HG03108 (cell line): Measurements from ENCODE around the gene MANSC4.
A peak's percentile ranks its signal among the peaks of the same experiment; 100 is the strongest.

Experiments used
- ATAC-seq: cut with Tn5 transposase; IDR thresholded peaks from one replicate; pipeline ENCODE4 v1.9.1; 2021; ENCODE audit warnings: moderate library complexity; ENCODE audit not compliant: unreplicated experiment

MANSC4 gene

DNA sequence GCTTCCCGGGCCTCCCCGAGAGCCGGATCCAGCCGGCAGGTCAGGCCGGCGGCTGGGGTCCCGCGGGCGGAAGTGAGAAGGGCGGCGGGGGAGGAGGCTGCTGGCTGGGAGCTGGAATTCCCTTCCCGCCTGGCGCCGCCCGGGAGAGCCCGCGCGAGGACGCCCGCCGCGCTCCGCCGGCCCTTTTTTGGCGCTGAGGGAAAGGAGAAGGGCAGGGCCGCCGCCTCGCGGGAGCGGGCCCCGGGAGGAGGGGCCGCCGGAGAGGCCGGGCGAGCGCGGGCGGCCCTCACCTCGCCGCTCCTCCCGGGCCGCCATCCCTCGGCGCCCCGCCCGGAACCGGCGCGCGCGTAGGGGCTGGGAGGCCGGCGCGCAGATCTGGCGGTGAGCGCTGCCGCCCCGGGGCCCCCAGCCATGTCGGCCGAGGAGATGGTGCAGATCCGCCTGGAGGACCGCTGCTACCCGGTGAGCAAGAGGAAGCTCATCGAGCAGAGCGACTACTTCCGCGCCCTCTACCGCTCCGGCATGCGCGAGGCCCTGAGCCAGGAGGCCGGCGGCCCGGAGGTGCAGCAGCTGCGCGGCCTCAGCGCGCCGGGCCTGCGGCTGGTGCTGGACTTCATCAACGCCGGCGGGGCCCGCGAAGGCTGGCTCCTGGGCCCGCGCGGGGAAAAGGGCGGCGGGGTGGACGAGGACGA is at the start of gene MANSC4, which contains the start of gene KLHL42:
TSS of gene MANSC4 (minus strand) at position 317 of the 692 bp plus-strand sequence. CDS start 8,960 bp downstream, outside the sequence.
TSS of gene KLHL42 (plus strand) at position 314 of the 692 bp plus-strand sequence. CDS start at position 412, 98 bp downstream.
- peak; percentile 63 for ATAC-seq

DNA sequence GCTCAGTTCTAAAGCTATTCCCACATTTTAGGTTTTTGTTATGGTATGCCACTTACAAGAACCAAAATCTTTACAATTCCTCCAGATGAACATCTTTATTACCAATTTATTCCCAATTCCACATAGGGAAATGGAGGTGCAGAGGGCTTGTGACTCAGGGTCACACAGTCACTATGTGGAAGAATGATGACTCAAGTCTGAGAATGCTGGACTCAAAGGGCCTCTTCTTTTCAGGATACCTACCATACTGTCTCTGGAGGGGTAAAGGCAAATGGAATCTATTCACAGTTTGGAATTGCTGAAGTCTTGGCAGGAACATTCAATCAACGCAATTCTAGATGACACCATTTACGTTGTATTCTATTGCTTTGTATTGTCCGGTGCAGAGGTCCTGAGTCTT is 48.2 kb upstream of the MANSC4 start:
- ATAC-seq = no peak

DNA sequence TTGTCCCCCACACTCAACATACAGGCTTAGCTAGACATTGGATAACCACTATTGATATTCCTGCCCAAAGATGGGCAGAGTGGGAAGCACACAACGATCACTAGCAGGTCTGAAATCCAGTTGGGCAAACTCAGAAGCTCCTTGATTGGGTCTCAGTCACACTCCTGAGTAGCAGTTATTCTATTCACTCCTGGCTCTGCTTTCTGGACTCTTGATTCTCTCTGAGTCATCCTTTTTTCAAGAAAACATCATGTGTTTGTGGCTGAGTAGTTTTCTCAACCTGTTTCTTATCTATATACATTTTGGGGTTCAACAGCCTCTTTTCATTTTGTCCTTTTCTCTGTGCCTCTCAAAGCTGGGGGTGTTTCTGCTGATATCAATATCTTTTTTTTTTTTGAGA is 46.0 kb upstream of the MANSC4 start:
- no peak for ATAC-seq

DNA sequence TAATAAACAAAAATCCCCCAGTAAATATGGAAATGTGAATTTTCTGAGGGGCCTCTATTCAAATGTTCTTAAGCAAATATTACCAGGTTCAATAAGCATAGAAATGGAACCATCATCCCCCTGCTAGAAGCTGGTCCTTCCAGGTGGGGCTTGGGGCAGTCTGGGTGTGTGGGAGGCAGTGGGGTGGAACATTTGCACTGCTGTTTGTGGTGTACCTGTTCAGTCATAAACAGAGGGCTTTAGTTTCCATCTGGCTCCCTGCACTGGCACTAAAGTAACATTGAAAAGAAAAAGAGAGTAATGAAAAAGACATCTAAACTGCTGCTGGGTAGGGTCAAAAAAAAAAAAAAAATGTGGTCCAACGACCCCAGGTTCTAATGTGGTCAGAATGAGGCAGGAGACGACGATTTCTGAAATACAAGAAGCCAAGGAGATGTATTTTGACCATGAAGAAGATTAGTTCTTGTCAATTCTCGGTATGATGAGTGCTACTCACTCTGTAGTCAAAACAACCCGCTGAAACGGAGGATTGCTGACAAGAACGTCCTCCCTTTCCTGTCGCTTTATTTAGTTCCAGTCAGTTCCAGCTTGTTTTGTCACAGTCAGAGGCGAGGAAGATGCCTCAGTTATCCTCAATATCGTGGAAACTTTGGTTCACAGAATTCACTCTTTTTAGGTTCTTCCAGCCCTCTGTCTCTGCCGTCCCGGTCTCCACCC is 44.2 kb upstream of the MANSC4 start:
- peak; percentile 61 for ATAC-seq

DNA sequence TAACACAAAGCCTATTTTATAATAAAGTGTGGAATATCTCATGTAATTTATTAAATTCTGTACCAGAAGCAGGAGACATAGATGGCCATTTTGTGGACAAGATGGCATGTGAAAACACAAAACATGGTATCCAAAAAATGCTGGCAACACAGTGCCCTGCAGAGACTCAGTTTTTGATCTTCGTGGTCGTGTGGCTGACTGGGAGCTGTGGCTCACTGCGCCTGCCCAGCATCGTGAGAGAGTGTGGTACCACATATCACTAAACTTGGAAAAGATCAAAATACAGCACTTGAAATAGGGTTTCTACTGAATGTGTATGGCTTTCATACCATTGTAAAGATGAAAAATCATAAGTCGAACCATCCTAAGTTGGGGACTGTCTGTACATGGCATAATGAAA is 43.0 kb upstream of the MANSC4 start:
- ATAC-seq = no peak

DNA sequence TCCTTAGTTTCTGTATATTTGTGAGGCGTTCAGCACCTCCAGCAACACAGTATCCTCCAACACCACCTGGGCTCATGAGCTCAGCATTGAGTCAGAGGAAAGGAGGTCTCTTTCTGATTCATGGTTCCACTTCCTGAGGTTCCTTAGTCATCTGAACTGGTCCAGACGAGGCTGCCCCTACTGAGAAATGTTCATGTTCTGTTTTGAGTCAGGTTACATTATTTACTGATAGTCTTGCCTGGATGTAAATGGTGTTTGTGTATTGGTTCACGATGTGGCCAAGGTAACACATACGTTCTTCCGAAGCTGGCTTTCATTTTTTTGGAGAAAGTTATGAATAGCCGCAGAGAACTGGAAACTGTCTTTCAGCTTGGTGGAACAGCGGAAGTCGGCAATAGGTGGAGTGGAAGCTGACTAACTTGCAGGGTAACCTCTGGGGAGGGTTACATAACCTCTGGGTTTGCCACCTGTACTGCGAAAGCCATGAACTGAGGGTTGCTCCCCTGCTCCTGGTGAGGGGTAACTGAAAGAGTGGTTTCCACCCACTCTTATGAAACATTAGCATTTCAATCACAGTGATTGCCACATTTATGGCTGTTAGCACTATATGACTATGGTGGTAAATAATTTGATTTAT is 42.2 kb upstream of the MANSC4 start:
- ATAC-seq = peak; percentile 71

DNA sequence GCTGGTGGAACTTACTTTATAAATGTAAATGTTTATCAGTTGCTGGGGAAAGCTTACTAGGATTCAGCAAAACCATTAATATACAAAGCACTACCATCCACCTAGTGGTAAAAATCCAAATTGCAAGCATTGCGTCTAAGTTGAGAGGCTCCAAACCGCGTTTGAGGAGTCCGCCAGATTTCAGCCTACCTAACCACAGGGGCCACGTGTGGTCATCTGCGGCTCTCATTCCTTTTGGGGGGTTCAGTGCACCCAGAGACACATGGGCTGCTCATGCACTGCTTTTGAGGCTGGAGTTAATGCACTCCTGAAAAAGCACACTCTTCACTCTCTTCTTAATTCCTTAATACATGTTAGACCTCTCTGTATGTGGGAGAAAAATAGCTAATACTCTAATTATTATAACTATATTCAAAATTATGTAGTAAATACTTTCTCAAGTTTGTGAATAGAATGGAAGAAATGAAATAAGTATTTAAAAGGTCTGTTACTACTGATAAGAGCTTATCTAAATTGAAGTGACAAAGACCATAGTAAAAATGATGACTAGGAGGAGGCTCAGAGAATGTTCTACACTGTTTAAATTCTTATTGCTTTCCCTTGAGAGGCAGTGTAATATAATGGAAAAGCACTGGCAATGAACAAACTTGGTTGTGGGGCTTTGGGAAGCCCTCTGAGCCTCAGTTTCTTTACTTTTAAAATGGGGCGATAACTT is 41.4 kb upstream of the MANSC4 start:
- ATAC-seq = no peak

DNA sequence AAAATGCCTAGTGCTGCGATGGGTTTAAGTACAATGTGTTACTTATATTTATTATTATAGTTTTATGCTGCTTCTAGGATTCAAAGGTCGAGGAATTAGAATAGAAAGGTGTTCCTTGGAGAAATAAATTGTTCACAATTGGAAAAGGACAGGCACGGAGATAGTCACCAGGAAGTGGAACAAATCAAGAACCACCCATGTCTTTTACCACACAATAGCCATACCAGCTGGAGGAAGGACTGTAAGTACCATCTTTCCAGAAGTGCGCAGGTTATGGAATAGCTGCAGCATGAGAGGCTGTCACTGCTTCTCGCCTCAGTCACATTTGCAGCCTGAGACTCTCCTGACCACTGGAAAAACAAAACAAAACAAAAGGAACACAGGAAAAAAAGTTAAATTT is 40.5 kb upstream of the MANSC4 start:
- no peak for ATAC-seq

DNA sequence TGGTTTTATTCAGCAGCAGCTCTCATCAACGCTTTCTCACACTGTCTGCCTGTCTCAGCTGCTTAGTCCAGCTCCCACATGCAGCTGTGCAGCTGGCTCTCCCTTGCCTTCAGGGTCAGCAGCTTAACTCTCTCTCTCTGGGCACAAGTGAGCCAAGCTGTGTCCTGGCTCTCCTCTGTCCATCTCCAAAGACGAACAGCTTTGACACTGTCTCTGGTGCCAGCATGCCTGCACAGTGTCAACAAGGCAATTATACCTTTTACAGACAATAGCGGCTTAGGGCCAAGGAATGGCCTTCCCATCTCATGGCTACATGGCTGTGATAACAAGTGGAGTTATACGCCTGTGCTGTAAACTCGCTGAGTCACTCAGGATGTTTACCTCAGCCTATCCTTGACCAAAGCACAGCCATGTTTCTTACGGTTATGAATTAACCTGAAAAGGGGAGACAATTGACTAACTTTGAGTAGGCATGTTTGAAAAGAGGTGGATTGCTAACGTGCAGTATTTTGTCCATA is 38.4 kb upstream of the MANSC4 start:
- ATAC-seq = no peak

DNA sequence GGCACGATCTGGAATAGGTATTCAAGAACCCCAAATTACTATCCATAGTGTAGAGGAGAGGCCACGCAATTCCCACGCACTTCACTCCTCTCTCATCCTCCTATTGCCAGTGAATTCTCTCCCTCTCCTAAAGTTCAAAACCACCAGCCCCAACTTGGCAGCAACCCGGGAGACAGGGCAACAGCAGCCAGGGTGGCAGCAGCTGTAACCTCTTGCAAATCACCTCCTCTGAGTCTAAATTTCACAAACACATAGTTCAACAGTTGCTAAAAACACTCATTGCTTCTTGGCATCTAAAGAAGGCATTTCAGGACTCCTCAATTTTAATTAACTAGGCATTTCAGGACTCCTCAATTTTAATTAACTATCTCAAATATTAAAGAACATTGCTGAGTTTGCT is 37.7 kb upstream of the MANSC4 start:
- ATAC-seq = no peak

DNA sequence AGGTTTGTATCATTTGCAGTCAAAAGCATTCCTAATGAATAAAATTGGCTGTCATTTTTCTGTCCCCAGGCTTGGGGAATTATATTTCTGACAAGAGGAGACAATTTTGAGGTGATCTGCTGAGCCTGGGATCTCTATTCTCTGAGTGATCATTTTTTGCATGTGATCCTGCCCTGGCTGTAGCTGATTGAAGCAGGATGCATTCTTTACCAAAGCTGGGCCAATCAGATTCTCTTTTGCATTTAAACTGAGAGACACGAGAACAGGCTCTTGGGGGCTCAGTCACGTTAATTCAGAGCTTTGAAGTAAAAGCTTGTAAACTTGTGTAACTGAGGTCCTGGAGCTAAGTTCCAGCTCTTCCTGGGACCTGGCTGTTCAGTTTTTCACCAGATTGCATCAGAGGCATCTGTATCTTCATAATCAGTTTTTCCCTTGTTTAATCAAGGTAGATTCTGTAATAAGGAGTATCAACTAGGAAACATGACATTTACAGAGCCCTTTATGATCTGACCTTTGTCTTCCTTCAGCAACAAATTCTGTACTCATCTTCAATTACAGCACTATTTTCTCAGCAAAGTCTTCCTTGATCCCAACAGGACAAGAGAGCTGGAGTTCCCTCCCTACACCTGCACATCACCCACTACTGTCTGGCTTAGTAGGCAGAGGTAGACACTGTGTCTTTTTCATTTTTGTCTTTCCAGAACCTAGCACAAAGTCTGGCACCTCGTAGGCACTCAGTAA is 35.0 kb upstream of the MANSC4 start:
- ATAC-seq = no peak

DNA sequence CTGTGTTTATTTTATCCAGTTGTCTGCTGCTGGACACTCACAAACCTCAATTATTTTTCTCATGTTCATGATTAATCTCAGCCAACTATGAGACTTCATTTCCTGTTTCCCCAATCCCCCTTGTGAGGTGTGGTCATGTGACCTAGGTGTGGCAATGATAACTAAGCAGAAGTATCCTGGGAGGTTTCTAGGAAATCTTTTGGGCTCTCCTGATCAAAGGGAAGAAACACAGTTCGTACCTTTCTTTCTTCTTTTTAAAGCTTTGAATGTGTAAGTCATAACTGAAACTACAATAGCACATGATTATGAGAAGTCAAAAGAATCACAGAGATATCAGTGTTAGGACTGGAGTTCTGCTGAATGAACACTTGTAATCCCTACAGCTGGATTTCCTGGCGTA is 34.4 kb upstream of the MANSC4 start:
- no peak for ATAC-seq

DNA sequence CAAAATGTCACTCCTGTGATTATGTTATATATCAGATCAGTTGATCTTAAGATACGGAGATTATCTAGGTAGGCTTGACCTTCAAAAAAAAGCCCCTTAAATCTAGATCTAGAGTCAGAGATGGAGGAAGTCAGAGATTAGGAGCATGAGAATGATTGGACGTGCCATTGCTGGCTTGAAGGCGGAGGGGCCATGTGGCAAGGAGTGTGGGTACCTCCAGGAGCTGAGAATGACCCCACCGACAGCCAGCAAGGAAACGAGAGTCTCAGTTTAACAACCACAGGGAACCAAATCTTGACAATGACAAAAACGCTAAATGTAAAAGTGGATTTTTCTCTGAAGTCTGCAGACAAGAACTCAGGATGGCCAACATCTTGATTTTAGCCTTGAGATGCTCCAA is 32.5 kb upstream of the MANSC4 start:
- ATAC-seq = no peak

DNA sequence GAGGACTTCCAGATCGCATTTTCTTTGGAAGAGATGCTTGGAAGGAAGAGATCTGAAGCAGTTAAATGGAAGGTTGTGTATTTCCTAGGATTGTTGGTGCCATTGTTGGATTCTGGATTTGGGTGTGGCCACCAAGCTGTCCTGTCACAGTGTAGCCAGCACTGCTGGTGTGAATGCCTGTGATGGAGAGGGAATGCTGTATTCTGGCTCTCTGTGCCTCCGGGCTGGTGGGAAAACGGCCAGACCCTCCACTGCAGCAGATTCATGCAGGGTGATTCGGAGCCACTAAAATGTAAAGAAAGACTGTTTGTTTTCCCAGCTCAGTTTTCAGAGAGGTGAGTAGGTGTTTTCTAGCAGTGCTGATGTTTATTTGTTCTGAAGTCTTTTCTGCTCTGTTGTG is 30.7 kb upstream of the MANSC4 start:
- ATAC-seq = no peak

DNA sequence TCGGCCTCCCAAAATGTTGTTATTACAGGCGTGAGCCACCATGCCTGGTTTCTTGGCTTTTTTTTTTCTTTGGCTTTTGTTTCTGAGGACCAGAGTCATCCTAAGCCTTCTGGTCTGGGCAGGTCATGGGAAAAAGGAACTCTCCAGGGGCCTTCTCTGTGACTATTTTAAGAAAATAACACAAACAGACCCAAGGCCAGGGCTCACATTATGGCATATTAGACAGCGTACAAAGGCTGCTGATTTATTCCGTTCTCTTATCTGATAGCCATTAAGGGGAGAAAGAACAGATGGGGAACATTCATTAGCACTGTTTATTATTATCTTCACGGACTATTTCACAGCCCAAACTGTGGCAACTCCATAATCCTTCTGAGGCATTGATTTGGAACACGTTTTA is 28.8 kb upstream of the MANSC4 start:
- ATAC-seq = no peak

DNA sequence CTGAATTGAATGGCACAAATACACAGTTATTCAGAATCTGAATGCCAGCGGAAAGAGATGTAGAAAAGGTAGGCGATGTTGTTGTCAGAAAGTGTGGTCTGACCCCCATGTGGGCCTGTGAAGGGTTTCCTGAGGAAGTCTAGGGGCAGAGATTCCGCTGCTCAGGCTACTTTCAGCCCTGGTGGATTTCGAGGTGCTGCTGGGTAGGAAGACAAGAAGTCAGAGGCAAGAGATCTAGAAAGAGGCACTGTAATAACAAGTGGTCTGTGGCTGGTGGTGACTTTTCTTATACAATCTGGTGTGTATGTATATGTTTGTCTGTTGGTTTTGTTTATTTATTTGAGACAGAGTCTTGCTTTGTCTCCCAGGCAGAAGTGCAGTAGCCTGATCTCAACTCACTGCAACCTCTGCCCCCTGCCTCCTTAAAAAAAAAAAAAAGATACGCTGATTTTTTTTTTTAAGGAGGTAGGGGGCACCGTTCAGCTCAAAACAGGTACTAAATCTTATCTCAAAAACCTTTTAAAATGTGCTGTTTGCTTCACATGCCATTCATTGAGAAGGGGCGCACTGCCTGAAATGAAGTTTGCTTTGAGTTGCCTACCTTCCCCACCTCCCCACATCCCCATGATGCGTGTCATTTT is 27.1 kb upstream of the MANSC4 start:
- no peak for ATAC-seq

DNA sequence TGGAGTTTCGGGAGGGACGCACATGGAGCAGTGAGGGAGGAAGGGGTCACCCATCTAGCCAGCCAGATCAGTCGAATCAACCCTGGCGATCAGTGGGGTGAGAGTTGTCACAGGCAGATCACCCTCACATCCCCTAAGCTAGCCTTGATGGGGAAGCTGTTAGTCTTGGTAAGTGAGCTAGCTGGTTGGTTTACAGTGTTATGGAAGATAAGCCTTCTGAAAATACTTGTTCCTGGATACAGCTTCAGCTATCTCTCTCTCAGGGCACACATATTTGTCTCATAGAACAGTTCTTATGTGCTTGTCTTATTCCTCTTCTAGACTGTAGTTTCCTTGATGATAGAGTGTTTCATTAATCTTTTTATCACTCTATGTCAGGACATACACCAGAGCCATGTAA is 26.2 kb upstream of the MANSC4 start:
- ATAC-seq = no peak

DNA sequence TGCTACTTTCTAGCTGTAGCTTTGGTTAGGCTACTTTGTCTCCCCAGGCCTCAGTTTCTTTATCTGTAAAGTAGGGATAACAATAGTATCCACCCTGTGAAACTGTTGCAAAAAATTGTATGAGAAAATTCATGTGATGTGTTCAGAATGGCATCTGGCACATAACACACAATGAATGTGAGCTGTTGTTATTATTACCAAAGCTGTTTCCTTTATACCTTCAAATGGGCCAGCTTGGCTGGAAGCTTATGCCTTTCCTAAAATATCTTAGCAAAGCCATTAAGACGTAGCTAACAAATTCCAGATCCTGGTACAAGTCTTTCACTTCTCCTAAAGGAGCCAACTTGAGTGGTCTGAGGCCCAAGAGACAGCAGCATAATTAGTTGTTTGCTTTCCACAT is 25.2 kb upstream of the MANSC4 start:
- no peak for ATAC-seq

DNA sequence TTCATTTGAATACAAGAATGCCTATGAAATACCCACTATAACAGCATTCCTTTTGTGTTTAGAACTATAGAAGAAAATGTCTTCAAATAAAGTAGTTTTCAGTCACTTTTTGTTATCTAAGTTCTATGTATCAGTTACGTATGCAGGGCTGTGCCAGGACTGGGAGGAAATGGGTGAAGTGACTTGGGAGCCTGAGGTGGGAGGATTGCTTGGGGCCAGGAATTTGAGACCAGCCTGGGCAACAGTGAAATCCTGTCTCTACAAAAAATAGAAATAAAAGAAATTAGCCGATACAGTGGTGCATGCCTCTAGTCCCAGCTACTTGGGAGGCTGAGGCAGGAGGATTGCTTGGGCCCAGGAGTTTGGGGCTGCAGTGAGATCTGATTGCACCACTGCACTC is 22.9 kb upstream of the MANSC4 start:
- ATAC-seq = no peak

DNA sequence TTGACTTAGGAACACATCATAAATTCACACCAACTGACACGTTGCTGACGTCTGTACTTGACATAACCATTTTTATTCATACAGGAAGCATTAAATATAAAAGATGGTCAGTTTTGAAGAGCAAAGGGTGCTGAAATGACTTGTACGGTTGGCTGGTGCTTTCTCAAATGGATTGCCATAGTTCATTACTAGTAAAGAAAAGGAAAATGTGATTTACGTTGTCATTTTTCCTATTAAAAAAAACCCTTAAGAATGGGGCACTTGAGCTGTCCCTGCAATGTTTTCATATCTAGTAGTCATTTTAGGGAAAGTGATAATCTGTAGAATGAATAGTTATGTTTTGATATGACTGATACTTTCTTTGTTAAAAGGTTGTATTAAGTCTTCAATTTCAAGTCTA is 22.5 kb upstream of the MANSC4 start:
- no peak for ATAC-seq
